Measurements from ENCODE around the gene LENG8.
"Not testable (repeated sequence)": the region's sequence is repeated elsewhere in the genome, so short reads cannot be mapped to it uniquely, and the experiment has no call there.

GRCh38 chr19:54497747-54498450 lies 48.9 kb downstream of the LENG8 start:
- not testable (repeated sequence) for TF ChIP-seq EZH2, EZH2phosphoT487 (IDR thresholded peaks at IDR 0.05)
